PC-3 (cell line): ENCODE data around the gene SLC2A13. TPM values are rescaled to one million over a fixed set of nuclear protein-coding genes. Genes with fewer than 3 reads are reported as not detected.

Experiments used
- ATAC-seq: fragments of 200-7000 bp; cut with Tn5 transposase; 2 replicates; pipeline ENCODE4 v1.9.1; 2020; ENCODE audit warnings: mild to moderate bottlenecking, moderate library complexity
- BruUV-seq: library from RNA; stranded (reverse); fragments of 400-500 nt; replicated peaks from 2 replicates; lab custom pipeline; 2021; lab: Mats Ljungman, UMichigan
- CTCF ChIA-PET: fragments of 300-600 bp; sonication (Branson Sonifier 250); formaldehyde crosslinking; loops from one replicate; lab custom pipeline; 2022; ENCODE audit warnings: antibody characterized with exemption; lab: Charles Lee
- POLR2A ChIA-PET: fragments of 300-600 bp; sonication (Branson Sonifier 250); formaldehyde crosslinking; loops from one replicate; lab custom pipeline; 2022; ENCODE audit warnings: antibody characterized with exemption; ENCODE audit not compliant: unreplicated experiment; lab: Charles Lee
- DNase-seq: peaks from one replicate; pipeline ENCODE4 v3.0.0-alpha.2; 2015
- H2AFZ ChIP-seq: fragments of 300-600 bp; sonication (generic); 2 replicates; pipeline ENCODE4 v1.6.0; 2016; ENCODE audit warnings: antibody characterized with exemption, low read length
- H3F3A ChIP-seq: fragments of 300-600 bp; sonication (generic); one replicate; pipeline ENCODE4 v1.6.0; 2017; ENCODE audit warnings: antibody characterized with exemption, low read length, control low read depth, mild to moderate bottlenecking; ENCODE audit not compliant: unreplicated experiment
- H3K27ac ChIP-seq: fragments of 300-600 bp; sonication (generic); 2 replicates; pipeline ENCODE4 v1.5.1; 2016; ENCODE audit warnings: mild to moderate bottlenecking, low read length
- H3K27me3 ChIP-seq: fragments of 300-600 bp; sonication (generic); 2 replicates; pipeline ENCODE4 v1.6.1; 2016; ENCODE audit warnings: low read length, mixed read lengths
- H3K36me3 ChIP-seq: fragments of 300-600 bp; sonication (generic); 2 replicates; pipeline ENCODE4 v1.6.1; 2016; ENCODE audit warnings: low read depth, mixed run types, low read length, mixed read lengths
- H3K4me1 ChIP-seq: fragments of 300-600 bp; sonication (generic); 2 replicates; pipeline ENCODE4 v1.5.1; 2016; ENCODE audit warnings: low read length; ENCODE audit not compliant: insufficient read depth
- H3K4me2 ChIP-seq: fragments of 300-600 bp; sonication (generic); 2 replicates; pipeline ENCODE4 v1.6.0; 2016; ENCODE audit warnings: low read length
- H3K4me3 ChIP-seq: fragments of 300-600 bp; sonication (generic); 2 replicates; pipeline ENCODE4 v1.5.1; 2016; ENCODE audit warnings: mild to moderate bottlenecking, low read length, mixed read lengths
- H3K79me2 ChIP-seq: fragments of 300-600 bp; sonication (generic); 2 replicates; pipeline ENCODE4 v1.6.1; 2017; ENCODE audit warnings: low read length, mixed read lengths
- H3K9ac ChIP-seq: fragments of 300-600 bp; sonication (generic); 2 replicates; pipeline ENCODE4 v1.6.0; 2016; ENCODE audit warnings: mild to moderate bottlenecking, low read length
- H3K9me2 ChIP-seq: fragments of 300-600 bp; sonication (generic); replicated peaks from 2 replicates; pipeline ENCODE4 v1.6.1; 2016; ENCODE audit warnings: mixed run types, low read length, mixed read lengths
- H3K9me3 ChIP-seq: fragments of 300-600 bp; sonication (generic); 2 replicates; pipeline ENCODE4 v1.6.1; 2016; ENCODE audit warnings: low read length, mixed read lengths
- H4K20me1 ChIP-seq: fragments of 300-600 bp; sonication (generic); 2 replicates; pipeline ENCODE4 v1.6.1; 2016; ENCODE audit warnings: low read length, mixed read lengths
- EZH2 ChIP-seq: fragments of 300-600 bp; sonication (generic); IDR thresholded peaks from one replicate; pipeline ENCODE4 v1.6.1; 2017; ENCODE audit warnings: antibody characterized with exemption, mild to moderate bottlenecking, low read length; ENCODE audit not compliant: unreplicated experiment
- EZH2phosphoT487 ChIP-seq: fragments of 300-600 bp; sonication (generic); IDR thresholded peaks from 2 replicates; pipeline ENCODE4 v1.6.1; 2018; ENCODE audit warnings: mild to moderate bottlenecking, antibody characterized with exemption, low read length, borderline replicate concordance
- intact Hi-C: fragments of 100-400 bp; cut with micrococcal nuclease; formaldehyde crosslinking; loops from 2 replicates; pipeline ENCODE4 v1.9.0; 2023
- total RNA-seq: library from RNA; depleted of rRNA; stranded (reverse); fragments of >200 nt; gene quantifications from 2 replicates; pipeline ENCODE4 v1.2.3, GENCODE V29; 2014
- TF ChIP-seq, protein P1 (sequence below): fragments of 300-600 bp; sonication (generic); conservative IDR thresholded peaks from 2 replicates; pipeline ENCODE4 v1.5.1; 2017; ENCODE audit warnings: antibody characterized with exemption, low read depth, mild to moderate bottlenecking, low read length

The SLC2A13 gene
- total RNA-seq, 1 experiment from 2014 or later: 3.4 TPM

DNA sequence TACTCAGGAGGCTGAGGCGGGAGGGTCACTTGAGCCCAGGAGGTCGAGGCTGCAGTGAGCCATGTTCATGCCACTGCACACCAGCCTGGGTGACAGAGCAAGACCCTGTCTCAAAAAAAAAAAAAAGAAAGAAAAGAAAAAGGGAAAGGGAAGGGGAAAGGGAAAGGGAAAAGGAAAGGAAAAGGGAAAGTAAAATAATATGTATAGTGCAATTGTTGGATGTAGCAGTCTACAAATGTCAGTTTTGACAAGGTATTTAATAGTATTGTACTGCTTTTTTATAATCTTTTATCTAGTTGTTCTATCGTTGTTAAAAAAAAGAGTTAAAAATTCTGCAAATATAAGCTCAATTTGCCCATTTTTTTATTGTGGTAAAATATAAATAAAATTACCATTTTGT lies 67.3 kb downstream of the SLC2A13 start:
- TF ChIP-seq, protein P1, sequence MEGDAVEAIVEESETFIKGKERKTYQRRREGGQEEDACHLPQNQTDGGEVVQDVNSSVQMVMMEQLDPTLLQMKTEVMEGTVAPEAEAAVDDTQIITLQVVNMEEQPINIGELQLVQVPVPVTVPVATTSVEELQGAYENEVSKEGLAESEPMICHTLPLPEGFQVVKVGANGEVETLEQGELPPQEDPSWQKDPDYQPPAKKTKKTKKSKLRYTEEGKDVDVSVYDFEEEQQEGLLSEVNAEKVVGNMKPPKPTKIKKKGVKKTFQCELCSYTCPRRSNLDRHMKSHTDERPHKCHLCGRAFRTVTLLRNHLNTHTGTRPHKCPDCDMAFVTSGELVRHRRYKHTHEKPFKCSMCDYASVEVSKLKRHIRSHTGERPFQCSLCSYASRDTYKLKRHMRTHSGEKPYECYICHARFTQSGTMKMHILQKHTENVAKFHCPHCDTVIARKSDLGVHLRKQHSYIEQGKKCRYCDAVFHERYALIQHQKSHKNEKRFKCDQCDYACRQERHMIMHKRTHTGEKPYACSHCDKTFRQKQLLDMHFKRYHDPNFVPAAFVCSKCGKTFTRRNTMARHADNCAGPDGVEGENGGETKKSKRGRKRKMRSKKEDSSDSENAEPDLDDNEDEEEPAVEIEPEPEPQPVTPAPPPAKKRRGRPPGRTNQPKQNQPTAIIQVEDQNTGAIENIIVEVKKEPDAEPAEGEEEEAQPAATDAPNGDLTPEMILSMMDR: no peak
- TF ChIP-seq EZH2phosphoT487: no peak
- TF ChIP-seq EZH2: no peak
- Histone ChIP-seq H3F3A (no peaks in the 10 kb centered on the region), H3K36me3 (no peaks in the 10 kb centered on the region), H3K9me2 (no peaks in the 10 kb centered on the region), H2AFZ (no peak overlapping the region), H3K4me2 (no peak overlapping the region), H4K20me1 (no peaks in the 10 kb centered on the region), H3K27me3 (no peaks in the 10 kb centered on the region), H3K9ac (no peak overlapping the region), H3K4me3 (no peak overlapping the region), H3K9me3 (no peaks in the 10 kb centered on the region), H3K4me1 (no peaks in the 10 kb centered on the region), H3K27ac (no peak overlapping the region), H3K79me2 (no peaks in the 10 kb centered on the region)
- POLR2A ChIA-PET: no interaction called here
- no TSS peak for BruUV-seq
- no peak for ATAC-seq
- intact Hi-C loops: no loop called here
- CTCF ChIA-PET: no interaction called here
- DNase-seq: no peak

DNA sequence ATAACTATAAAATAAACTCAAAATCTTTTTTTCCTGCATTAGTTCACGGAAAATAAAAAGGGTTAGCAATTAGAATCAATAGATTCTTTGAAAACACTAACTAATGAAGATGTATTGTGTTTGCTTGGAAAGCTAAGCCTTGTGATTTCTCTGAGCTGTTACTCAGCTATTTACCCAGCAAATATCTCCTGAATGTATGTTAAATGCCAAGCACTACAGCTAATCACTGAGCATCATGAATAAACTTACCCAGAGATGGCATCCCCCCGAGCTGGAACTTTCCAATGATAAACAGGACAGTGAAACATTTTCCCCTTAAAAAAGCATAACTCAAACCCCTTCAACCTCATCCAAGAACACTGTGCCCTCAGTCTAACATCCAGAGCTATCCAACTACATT lies 71.2 kb downstream of the SLC2A13 start:
- no peaks in the 10 kb centered on the region for H3K79me2 ChIP-seq
- no peaks in the 10 kb centered on the region for H3K9me3 ChIP-seq
- no peaks in the 10 kb centered on the region for H3K9me2 ChIP-seq
- ATAC-seq (peak; percentile 88), DNase-seq (no peak)
- intact Hi-C loops: loop anchor here (2.0 kb wide), 2 partner anchors 20 to 24 kb away; no protein-coding TSS in a partner anchor
- H3F3A ChIP-seq: no peaks in the 10 kb centered on the region
- H3K4me2 ChIP-seq: no peak overlapping the region
- H3K27ac ChIP-seq: no peak overlapping the region
- no peak overlapping the region for H3K9ac ChIP-seq
- H4K20me1 ChIP-seq: no peaks in the 10 kb centered on the region
- ChIA-PET POLR2A (interaction anchor here (0.7 kb wide), 1 partner anchor 72 kb away, joined by 3 read pairs; no protein-coding TSS in a partner anchor), CTCF (interaction anchor here (0.9 kb wide), 1 partner anchor 23 kb away, joined by 3 read pairs; no protein-coding TSS in a partner anchor)
- no peak overlapping the region for H3K4me3 ChIP-seq
- no peaks in the 10 kb centered on the region for H3K36me3 ChIP-seq
- no peaks in the 10 kb centered on the region for H3K4me1 ChIP-seq
- BruUV-seq: no TSS peak
- no peak for TF ChIP-seq EZH2phosphoT487
- TF ChIP-seq, protein P1: no peak
- no peak for TF ChIP-seq EZH2
- no peak overlapping the region for H2AFZ ChIP-seq
- no peaks in the 10 kb centered on the region for H3K27me3 ChIP-seq

- H3K4me1 ChIP-seq: no peaks in the 10 kb centered on the region
- DNase-seq: no peak
- no peak overlapping the region for H3K4me3 ChIP-seq
- ChIA-PET POLR2A (no interaction called here), CTCF (interaction anchor here (0.9 kb wide), 1 partner anchor 23 kb away, joined by 3 read pairs; no protein-coding TSS in a partner anchor)
- H2AFZ ChIP-seq: no peak overlapping the region
- H3K4me2 ChIP-seq: no peak overlapping the region
- no peaks in the 10 kb centered on the region for H3F3A ChIP-seq
- no peaks in the 10 kb centered on the region for H3K9me3 ChIP-seq
- no peaks in the 10 kb centered on the region for H3K9me2 ChIP-seq
- intact Hi-C loops: loop anchor here (2.0 kb wide), 2 partner anchors 21 to 23 kb away; no protein-coding TSS in a partner anchor
- no peak overlapping the region for H3K9ac ChIP-seq
- no peaks in the 10 kb centered on the region for H3K36me3 ChIP-seq
- no TSS peak for BruUV-seq
- ATAC-seq: no peak
- H3K27me3 ChIP-seq: no peaks in the 10 kb centered on the region
- no peak overlapping the region for H3K27ac ChIP-seq
- H3K79me2 ChIP-seq: no peaks in the 10 kb centered on the region
- H4K20me1 ChIP-seq: no peaks in the 10 kb centered on the region
- TF ChIP-seq, protein P1: no peak
- TF ChIP-seq EZH2phosphoT487 (no peak), EZH2 (no peak)
These were observed 71.7 kb downstream of the SLC2A13 start for GRCh38 chr12:40034156-40034555.
